BLaER1 treated with 17β-estradiol and CSF1 and Interleukin-3, amounts not matched to agents 10 nM and 100 nM (cell line): ENCODE data around the gene SLC35F5.
A peak's percentile ranks its signal among the peaks of the same experiment; 100 is the strongest.

Experiments used
- H3K27ac ChIP-seq, 11 experiments: shearing (Covaris generic); formaldehyde crosslinking; 2 replicates each; pipeline ENCODE4 v1.8.1; 2022
- H3K27me3 ChIP-seq, 11 experiments: shearing (Covaris generic); formaldehyde crosslinking; 2 replicates each; pipeline ENCODE4 v1.8.1; 2022
- H3K36me3 ChIP-seq, 11 experiments: shearing (Covaris generic); formaldehyde crosslinking; 2 replicates each; pipeline ENCODE4 v1.8.1; 2022
- H3K4me1 ChIP-seq, 10 experiments: shearing (Covaris generic); formaldehyde crosslinking; 2 replicates each; pipeline ENCODE4 v1.8.1; 2022
- H3K4me2 ChIP-seq, 11 experiments: shearing (Covaris generic); formaldehyde crosslinking; 2 replicates each; pipeline ENCODE4 v1.8.1; 2022
- H3K4me3 ChIP-seq, 10 experiments: shearing (Covaris generic); formaldehyde crosslinking; 2 replicates each; pipeline ENCODE4 v1.8.1; 2022
- H3K9ac ChIP-seq, 11 experiments: shearing (Covaris generic); formaldehyde crosslinking; 2 replicates each; pipeline ENCODE4 v1.8.1; 2022
- H3K9me3 ChIP-seq, 11 experiments: shearing (Covaris generic); formaldehyde crosslinking; replicated peaks in 1 of 11; 2 replicates each; pipeline ENCODE4 v1.8.1; 2022
- H4K20me1 ChIP-seq, 11 experiments: shearing (Covaris generic); formaldehyde crosslinking; 2 replicates each; pipeline ENCODE4 v1.8.1; 2022
- Cebpa-rat ChIP-seq, 11 experiments: shearing (Covaris generic); IDR thresholded peaks; 2 replicates each; pipeline ENCODE4 v1.8.1; 2022

Gene SLC35F5

DNA sequence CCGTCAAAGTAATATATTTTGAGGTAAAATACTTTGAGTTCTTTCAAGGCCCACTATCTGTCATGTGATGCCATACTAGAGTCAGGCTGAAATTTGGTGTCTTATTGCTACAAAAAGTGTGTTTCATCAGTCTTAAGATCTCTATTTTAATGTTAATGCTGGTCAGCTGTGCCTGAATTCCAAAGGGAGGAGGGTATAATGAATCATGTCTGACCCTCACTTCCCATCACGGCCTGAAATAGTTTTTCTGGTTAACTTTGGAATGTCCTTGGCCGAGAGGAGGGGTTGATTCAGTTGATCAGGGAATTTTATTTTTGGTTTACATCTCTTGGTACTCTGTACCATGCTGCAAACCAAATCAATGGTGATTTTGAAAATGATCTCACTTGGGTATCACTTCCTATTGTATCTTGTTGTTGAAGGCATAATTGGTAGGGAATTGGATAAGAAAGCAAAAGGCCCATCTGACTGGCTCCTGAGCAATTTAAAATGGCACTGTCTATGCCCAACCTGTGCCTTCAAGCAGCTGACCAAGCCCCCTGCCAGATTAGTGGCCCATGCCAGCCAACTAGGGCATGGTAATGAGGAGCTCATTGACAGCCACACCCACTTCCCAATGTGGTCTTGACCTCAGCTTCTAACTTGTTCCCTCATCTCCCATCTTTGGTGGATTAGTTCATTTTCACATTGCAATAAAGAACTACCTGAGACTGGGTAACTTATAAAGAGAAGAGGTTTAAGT is 6.1 kb upstream of the SLC35F5 start:
- no peak overlapping the region for H3K27ac ChIP-seq
- H3K9ac ChIP-seq: no peak overlapping the region
- TF ChIP-seq Cebpa-rat (IDR thresholded peaks at IDR 0.05): no peak
- peaks cover 0 to 28% (median 20%) of the 10 kb centered on the region in 11 experiments; a peak in 18 of 22 replicates for H3K9me3 ChIP-seq
- no peaks in the 10 kb centered on the region for H3K27me3 ChIP-seq
- H3K4me1 ChIP-seq: peaks cover 17 to 43% (median 22%) of the 10 kb centered on the region in 10 experiments
- no peak overlapping the region for H3K4me2 ChIP-seq
- H3K36me3 ChIP-seq: no peaks in the 10 kb centered on the region
- H3K4me3 ChIP-seq: no peak overlapping the region
- no peaks in the 10 kb centered on the region for H4K20me1 ChIP-seq

DNA sequence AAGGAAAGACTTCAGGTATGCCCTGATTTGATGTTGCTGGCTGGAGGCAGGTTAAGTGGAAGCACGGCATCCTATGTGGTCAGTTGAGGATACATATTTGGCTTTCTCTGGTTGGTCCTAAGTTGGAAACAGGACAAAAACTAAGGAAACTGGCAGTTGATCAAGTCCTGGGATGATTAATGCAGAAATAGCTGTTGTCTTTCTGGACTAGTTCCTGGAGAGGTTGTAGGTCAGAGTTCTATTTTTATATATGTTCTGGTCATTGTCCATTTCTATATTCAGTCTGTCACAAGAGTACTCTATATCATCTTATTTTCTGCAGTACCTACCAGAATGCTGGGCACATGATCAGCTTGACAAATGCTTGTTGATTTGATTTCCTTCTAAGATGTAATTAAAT is 4.0 kb upstream of the SLC35F5 start:
- no peak for TF ChIP-seq Cebpa-rat (IDR thresholded peaks at IDR 0.05)
- H4K20me1 ChIP-seq: peaks cover 0 to under 1% (median 0%) of the 10 kb centered on the region in 11 experiments; a peak in 5 of 22 replicates

DNA sequence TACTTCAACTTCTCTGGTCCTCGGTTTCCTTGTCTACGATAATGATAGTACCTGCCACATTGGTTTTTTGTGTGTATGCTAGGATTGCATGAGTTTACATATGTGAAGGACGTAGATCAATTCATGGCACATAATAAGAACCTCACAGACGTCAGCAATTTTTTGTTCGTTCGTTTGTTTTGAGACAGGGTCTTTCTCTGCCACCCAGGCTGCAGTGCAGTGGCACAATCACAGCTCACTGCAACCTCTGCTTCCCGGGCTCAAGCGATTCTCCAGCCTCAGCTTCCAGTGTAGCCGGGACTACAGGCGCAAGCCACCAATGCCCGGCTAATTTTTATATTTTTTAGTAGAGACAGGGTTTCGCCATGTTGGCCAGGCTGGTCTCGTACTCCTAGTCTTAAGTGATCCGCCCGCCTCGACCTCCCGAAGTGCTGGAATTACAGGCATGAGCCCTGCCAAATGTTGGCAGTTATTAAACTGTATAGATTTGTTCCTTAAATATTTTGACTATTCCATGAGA is 756 bp upstream of the SLC35F5 start:
- Histone ChIP-seq H3K27ac (peak overlapping the region; percentile 72 to 95 (median 91)), H3K4me2 (peak overlapping the region; percentile 73 to 92 (median 85)), H3K27me3 (no peaks in the 10 kb centered on the region), H3K9me3 (no peaks in the 10 kb centered on the region), H4K20me1 (peaks cover 0 to 27% (median 11%) of the 10 kb centered on the region in 11 experiments; a peak in 10 of 22 replicates), H3K4me1 (peaks cover 26 to 43% (median 40%) of the 10 kb centered on the region in 10 experiments), H3K36me3 (peaks cover 8 to 22% (median 15%) of the 10 kb centered on the region in 11 experiments; a peak in 17 of 22 replicates), H3K4me3 (peak overlapping the region; percentile 87 to 100 (median 97)), H3K9ac (peak overlapping the region; percentile 92 to 98 (median 95))
- no peak for TF ChIP-seq Cebpa-rat (IDR thresholded peaks at IDR 0.05)

More for the DNA sequence above, 4.0 kb upstream of the SLC35F5 start:
- Histone ChIP-seq H3K4me2 (no peak overlapping the region), H3K4me1 (peaks cover 20 to 39% (median 26%) of the 10 kb centered on the region in 10 experiments), H3K27ac (no peak overlapping the region), H3K9me3 (peaks cover 0 to 28% (median 20%) of the 10 kb centered on the region in 11 experiments; a peak in 18 of 22 replicates), H3K27me3 (no peaks in the 10 kb centered on the region), H3K36me3 (no peaks in the 10 kb centered on the region), H3K9ac (no peak overlapping the region), H3K4me3 (no peak overlapping the region)

DNA sequence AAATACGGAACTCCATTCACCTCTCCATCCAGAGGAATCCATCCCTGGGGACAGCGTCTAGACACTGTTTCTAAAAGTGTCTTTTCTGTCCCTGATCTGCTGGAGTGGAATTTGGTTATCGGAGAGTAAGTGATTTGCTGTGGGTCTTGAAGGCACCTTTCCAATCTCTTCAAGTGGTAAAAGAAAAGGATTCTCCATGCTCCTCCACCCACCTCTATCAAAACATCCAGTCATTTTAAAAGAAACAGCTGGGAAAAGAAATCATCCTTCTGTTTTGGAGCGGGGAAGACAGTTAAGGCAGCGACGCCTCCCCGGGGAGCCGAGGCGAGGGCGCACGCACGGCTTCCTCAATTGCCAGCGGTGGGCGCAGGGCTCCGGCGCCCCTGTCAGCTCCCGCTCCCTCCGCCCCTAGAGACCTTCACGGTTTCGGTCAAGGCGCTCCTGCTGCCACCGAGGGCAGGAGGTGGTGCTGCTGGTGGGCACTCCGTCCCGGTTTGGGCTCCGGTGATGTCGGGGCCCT is 547 bp downstream of the SLC35F5 start:
- Histone ChIP-seq H3K9me3 (no peaks in the 10 kb centered on the region), H3K9ac (peak overlapping the region; percentile 92 to 98 (median 95)), H4K20me1 (peaks cover 0 to 39% (median 12%) of the 10 kb centered on the region in 11 experiments; a peak in 12 of 22 replicates), H3K4me3 (peak overlapping the region; percentile 87 to 100 (median 97)), H3K27ac (peak overlapping the region; percentile 80 to 95 (median 91)), H3K4me2 (peak overlapping the region; percentile 76 to 95 (median 86)), H3K27me3 (no peaks in the 10 kb centered on the region), H3K36me3 (peaks cover 21 to 35% (median 29%) of the 10 kb centered on the region in 11 experiments), H3K4me1 (peaks cover 26 to 43% (median 40%) of the 10 kb centered on the region in 10 experiments)
- TF ChIP-seq Cebpa-rat (IDR thresholded peaks at IDR 0.05): no peak

DNA sequence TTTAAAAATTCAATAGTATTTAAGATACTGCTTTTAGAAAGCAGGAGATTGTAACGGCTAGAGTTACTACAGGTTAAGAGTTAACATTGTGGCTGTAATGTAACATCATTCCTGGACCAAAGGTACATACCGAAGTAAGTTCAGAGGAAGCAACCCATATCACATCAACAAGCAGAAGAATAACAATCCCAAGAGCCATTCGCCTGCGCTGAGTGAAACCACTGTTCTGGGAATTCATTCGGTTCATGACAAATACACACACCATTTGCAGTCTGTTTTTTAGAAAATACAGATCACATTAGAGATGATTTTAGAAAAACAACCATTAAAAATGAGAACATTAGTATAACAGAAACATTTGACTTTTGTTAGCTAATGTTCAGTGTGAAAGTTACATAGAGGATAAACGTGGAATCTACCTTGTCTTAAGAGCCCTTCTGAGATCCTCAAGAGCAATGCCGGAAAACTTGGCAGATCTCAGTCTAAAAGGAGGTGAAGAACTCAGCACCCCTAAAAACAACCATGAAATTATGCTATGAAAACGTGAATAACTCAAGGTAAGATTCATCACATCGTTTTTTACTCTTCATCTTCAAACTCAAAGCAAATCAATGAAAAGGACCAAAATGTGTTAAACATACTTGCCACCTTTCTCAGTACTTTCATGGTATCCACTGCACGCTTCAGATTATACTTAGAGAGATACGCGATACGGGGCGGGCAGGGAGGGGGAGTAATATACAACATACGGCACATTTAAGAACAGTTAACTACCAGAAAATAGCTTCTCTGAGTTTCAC is 1.2 kb downstream of the SLC35F5 start:
- H3K4me1 ChIP-seq: peaks cover 26 to 43% (median 40%) of the 10 kb centered on the region in 10 experiments
- no peak for TF ChIP-seq Cebpa-rat (IDR thresholded peaks at IDR 0.05)
- peak overlapping the region; percentile 76 to 95 (median 86) for H3K4me2 ChIP-seq
- peaks cover 27 to 41% (median 35%) of the 10 kb centered on the region in 11 experiments for H3K36me3 ChIP-seq
- H3K4me3 ChIP-seq: peak overlapping the region; percentile 87 to 100 (median 97)
- no peaks in the 10 kb centered on the region for H3K9me3 ChIP-seq
- H4K20me1 ChIP-seq: peaks cover 0 to 46% (median 16%) of the 10 kb centered on the region in 11 experiments; a peak in 12 of 22 replicates
- H3K9ac ChIP-seq: peak overlapping the region; percentile 92 to 98 (median 95)
- peak overlapping the region; percentile 80 to 95 (median 91); a peak in 20 of 22 replicates for H3K27ac ChIP-seq
- no peaks in the 10 kb centered on the region for H3K27me3 ChIP-seq

DNA sequence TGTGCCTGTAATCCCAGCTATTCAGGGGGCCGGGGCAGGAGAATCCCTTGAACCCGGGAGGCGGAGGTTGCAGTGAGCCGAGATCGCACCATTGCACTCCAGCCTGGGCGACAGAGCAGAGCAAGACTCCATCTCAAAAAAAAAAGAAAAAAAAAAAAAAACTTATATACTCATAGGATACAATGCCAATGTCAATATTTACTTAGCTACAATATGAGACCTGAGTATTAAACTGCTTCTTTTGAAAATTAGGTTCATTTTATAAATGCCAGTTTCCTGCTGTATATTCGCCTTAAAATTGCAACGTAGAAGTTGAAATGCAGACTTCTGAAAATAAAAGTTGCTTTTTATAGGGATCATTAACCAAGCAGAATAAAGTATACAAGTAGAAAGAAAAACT is 2.3 kb downstream of the SLC35F5 start:
- no peak for TF ChIP-seq Cebpa-rat (IDR thresholded peaks at IDR 0.05)
- H3K4me1 ChIP-seq: peaks cover 22 to 38% (median 36%) of the 10 kb centered on the region in 10 experiments
- H3K36me3 ChIP-seq: peaks cover 32 to 51% (median 43%) of the 10 kb centered on the region in 11 experiments
- H3K9ac ChIP-seq: 0 out of 22 replicates have a peak overlapping the region, but pooled peaks of 1 of the 11 experiments have one; percentile 95
- no peak overlapping the region for H3K27ac ChIP-seq
- H3K9me3 ChIP-seq: no peaks in the 10 kb centered on the region
- peak overlapping the region in 2 of 10 experiments; percentile 87 to 97; a peak in 3 of 20 replicates for H3K4me3 ChIP-seq
- peak overlapping the region in 10 of 11 experiments; percentile 76 to 95 (median 86); a peak in 19 of 22 replicates for H3K4me2 ChIP-seq
- peaks cover 0 to 52% (median 16%) of the 10 kb centered on the region in 11 experiments; a peak in 12 of 22 replicates for H4K20me1 ChIP-seq
- no peaks in the 10 kb centered on the region for H3K27me3 ChIP-seq

DNA sequence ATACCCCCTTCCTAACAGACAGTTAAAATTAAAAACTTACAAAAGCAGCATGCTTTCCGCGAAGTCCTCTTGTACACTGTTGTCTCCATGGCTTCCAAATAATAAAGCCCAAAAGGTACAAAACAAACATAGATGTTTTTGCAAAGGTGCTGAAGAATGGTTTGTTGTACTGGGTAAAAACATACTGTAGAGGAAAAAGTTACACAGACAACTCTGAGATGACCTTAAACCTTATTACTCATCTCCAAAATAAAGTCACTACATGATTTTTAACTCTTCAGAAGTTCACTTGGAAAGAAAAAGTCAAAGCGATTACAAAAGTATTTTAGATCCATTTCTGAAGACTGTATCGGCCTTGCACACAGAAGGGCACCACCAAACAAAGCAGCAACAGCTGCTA is 6.1 kb downstream of the SLC35F5 start:
- Histone ChIP-seq H3K36me3 (peaks cover 68 to 89% (median 79%) of the 10 kb centered on the region in 11 experiments), H3K27me3 (no peaks in the 10 kb centered on the region), H4K20me1 (peaks cover 0 to 85% (median 16%) of the 10 kb centered on the region in 11 experiments; a peak in 13 of 22 replicates), H3K4me2 (no peak overlapping the region), H3K9ac (no peak overlapping the region), H3K9me3 (no peaks in the 10 kb centered on the region), H3K4me3 (no peak overlapping the region), H3K4me1 (peaks cover 6 to 19% (median 16%) of the 10 kb centered on the region in 10 experiments; a peak in 19 of 20 replicates), H3K27ac (no peak overlapping the region)
- TF ChIP-seq Cebpa-rat (IDR thresholded peaks at IDR 0.05): no peak

DNA sequence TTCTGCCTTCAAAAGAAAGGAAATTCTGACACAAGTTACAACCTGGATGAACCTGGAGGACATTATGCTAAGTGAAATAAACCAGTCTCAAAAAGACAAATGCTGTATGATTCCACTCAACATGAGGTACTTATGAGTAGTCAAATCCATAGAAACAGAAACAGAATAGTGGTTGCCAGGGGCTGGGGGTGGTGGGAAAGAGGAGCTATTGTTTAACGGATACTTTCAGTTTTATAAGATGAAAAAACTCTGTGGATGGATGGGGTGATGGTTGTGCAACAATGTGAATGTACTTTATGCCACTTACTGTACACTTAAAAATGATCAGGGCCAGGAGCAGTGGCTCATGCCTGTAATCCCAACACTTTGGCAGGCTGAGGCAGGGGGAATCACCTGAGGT is 15.4 kb downstream of the SLC35F5 start:
- TF ChIP-seq Cebpa-rat (IDR thresholded peaks at IDR 0.05): no peak
- H3K36me3 ChIP-seq: peaks cover 86 to 100% (median 99%) of the 10 kb centered on the region in 11 experiments
- H3K4me2 ChIP-seq: no peak overlapping the region
- H3K4me1 ChIP-seq: no peaks in the 10 kb centered on the region; a peak in 1 of 20 replicates
- no peak overlapping the region for H3K4me3 ChIP-seq
- H3K9ac ChIP-seq: no peak overlapping the region
- H3K27ac ChIP-seq: no peak overlapping the region
- H3K9me3 ChIP-seq: no peaks in the 10 kb centered on the region
- H4K20me1 ChIP-seq: peaks cover 0 to 17% (median 0%) of the 10 kb centered on the region in 11 experiments; a peak in 2 of 22 replicates
- no peaks in the 10 kb centered on the region for H3K27me3 ChIP-seq
